ENCODE measurements around the gene KTN1.

DNA sequence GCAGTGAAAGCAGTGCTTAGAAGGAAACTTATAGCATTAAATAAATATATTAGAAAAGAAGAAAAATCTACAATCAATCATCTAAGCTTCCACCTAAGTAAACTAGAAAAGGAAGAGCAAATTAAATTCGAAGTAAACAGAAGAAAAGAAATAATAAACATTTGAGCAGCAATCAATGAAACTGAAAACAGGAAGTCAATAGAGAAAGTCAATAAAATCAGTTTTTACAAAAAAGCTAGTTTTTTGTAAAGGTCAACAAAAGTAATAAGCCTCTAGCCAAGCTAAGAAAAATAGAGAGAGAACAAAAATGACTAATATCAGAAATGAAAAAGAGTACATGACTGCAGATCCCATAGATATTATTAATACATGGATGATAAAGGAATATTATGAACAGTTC is 34.2 kb upstream of the KTN1 start:
- TF ChIP-seq, protein P1, sequence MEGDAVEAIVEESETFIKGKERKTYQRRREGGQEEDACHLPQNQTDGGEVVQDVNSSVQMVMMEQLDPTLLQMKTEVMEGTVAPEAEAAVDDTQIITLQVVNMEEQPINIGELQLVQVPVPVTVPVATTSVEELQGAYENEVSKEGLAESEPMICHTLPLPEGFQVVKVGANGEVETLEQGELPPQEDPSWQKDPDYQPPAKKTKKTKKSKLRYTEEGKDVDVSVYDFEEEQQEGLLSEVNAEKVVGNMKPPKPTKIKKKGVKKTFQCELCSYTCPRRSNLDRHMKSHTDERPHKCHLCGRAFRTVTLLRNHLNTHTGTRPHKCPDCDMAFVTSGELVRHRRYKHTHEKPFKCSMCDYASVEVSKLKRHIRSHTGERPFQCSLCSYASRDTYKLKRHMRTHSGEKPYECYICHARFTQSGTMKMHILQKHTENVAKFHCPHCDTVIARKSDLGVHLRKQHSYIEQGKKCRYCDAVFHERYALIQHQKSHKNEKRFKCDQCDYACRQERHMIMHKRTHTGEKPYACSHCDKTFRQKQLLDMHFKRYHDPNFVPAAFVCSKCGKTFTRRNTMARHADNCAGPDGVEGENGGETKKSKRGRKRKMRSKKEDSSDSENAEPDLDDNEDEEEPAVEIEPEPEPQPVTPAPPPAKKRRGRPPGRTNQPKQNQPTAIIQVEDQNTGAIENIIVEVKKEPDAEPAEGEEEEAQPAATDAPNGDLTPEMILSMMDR (IDR thresholded peaks at IDR 0.05; ENCODE audit: poor library complexity), result no peak
- TF ChIP-seq EZH2 (IDR thresholded peaks at IDR 0.05; ENCODE audit: borderline replicate concordance), result no peak

All from hepatocyte (in vitro differentiated cells).